Islet precursor cell (in vitro differentiated cells): Measurements from ENCODE around the gene CT45A6.
"Not testable (repeated sequence)": the region's sequence is repeated elsewhere in the genome, so short reads cannot be mapped to it uniquely, and the experiment has no call there.

Source experiments
- DNase-seq: peaks from one replicate; pipeline ENCODE4 v3.0.0-alpha.2; 2018

The CT45A6 gene

GRCh38 chrX:135802687-135803086 lies at the start of gene CT45A6:
Gene CT45A6, minus strand, starts transcription at chrX:135802787. Its CDS starts 3,794 bp downstream, at chrX:135798993.
- DNase-seq = not testable (repeated sequence)

- not testable (repeated sequence) for DNase-seq
Measured at GRCh38 chrX:135837180-135837579, 34.6 kb upstream of the CT45A6 start, which contains the start of gene CT45A7. Gene CT45A7, minus strand, starts transcription at chrX:135837280. Its CDS starts 3,747 bp downstream, at chrX:135833533.

GRCh38 chrX:135819912-135820311 lies 17.3 kb upstream of the CT45A6 start, which contains the start of gene CT45A2:
Gene CT45A2, minus strand, starts transcription at chrX:135820012. Its CDS starts 3,747 bp downstream, at chrX:135816265.
- DNase-seq = not testable (repeated sequence)

GRCh38 chrX:135785403-135785802 lies 17.2 kb downstream of the CT45A6 start, which contains the start of gene CT45A5:
Gene CT45A5, minus strand, starts transcription at chrX:135785503. Its CDS starts 3,774 bp downstream, at chrX:135781729.
- DNase-seq = not testable (repeated sequence)

- not testable (repeated sequence) for DNase-seq
Measured at GRCh38 chrX:135768091-135768490, 34.5 kb downstream of the CT45A6 start, which contains the start of gene CT45A3. Gene CT45A3, minus strand, starts transcription at chrX:135768191. Its CDS starts 3,747 bp downstream, at chrX:135764444.

- not testable (repeated sequence) for DNase-seq
Measured at GRCh38 chrX:135744739-135745138, 57.8 kb downstream of the CT45A6 start.
